ENCODE results near the gene EXOSC7. TPM values are rescaled to one million over a fixed set of nuclear protein-coding genes. Genes with fewer than 3 reads are reported as not detected.

The EXOSC7 gene
- polyA plus RNA-seq, 3 donors = 16.8 to 23.9 (median 18.8) TPM

GRCh38 chr3:44969154-44969827 is 6.8 kb upstream of the EXOSC7 start:
- Mint-ChIP-seq H3K27ac (peak overlapping the region; percentile 63 to 86 (median 82)), H3K36me3 (peaks cover 3 to 13% of the 10 kb centered on the region in 2 donors), H3K27me3 (ENCODE audit: low read depth in 3 of 3) (no peaks in the 10 kb centered on the region), H3K9me3 (no peaks in the 10 kb centered on the region), H3K4me3 (peak overlapping the region in 1 of 2 donors; percentile 30), H3K4me1 (peaks cover 69% of the 10 kb centered on the region)
- intact Hi-C loops (cut with micrococcal nuclease) = no loop called here
- TF ChIP-seq CTCF (IDR thresholded peaks at IDR 0.05) = no peak
- Histone ChIP-seq H2AFZ (ENCODE audit: insufficient read depth, low read depth, low read length, poor library complexity, severe bottlenecking) (no peak overlapping the region), H3K4me1 (ENCODE audit: control insufficient read depth in 1 of 2, insufficient read depth in 2 of 2, low read length in 2 of 2) (peaks cover 53 to 64% of the 10 kb centered on the region in 2 donors), H3K27ac (ENCODE audit: low read depth in 1 of 2, low read length in 2 of 2) (peak overlapping the region; percentile 24 to 69), H4K20me1 (ENCODE audit: insufficient read depth, low read length) (peaks cover 81% of the 10 kb centered on the region), H3K4me2 (replicated peaks; ENCODE audit: extremely low read depth, low read length, poor library complexity, severe bottlenecking) (peak overlapping the region; percentile 19), H3K79me2 (ENCODE audit: insufficient read depth, low read length) (peaks cover 95% of the 10 kb centered on the region), H3K36me3 (replicated peaks in 1 of 2; ENCODE audit: control insufficient read depth in 1 of 2, insufficient read depth in 2 of 2, low read length in 2 of 2) (no peaks in the 10 kb centered on the region), H3K9ac (ENCODE audit: insufficient read depth, low read length, poor library complexity, severe bottlenecking) (no peak overlapping the region), H3K4me3 (replicated peaks in 1 of 3; ENCODE audit: low read depth in 2 of 3, low read length in 3 of 3) (no peak overlapping the region), H3K27me3 (ENCODE audit: control insufficient read depth in 2 of 2, insufficient read depth in 2 of 2, low read length in 2 of 2) (no peaks in the 10 kb centered on the region), H3K9me3 (replicated peaks in 1 of 2; ENCODE audit: control insufficient read depth in 1 of 2, insufficient read depth in 1 of 2, low read length in 2 of 2) (no peaks in the 10 kb centered on the region)
- 83% methylated on average over 3 of the region's 5 CpGs for WGBS (ENCODE audit: insufficient coverage)
- DNase-seq = peak in 2 of 3 donors; percentile 51 to 54

DNA sequence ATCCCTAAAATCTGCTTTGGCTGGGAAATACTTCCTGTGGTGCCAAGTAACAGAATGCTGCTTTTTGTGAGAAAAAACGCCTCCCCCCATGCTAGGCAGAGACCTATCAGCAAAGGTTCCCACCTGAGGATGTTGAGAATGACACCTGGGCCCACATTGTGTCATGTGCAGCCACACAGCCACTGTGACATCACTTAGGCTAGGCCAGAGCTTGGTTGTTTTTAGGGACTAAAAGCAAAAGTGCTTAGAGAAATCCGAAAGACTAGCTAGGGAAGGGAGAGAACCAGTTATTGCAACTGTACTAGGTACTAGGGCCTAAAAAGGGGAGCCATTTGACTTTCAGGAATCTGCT is 6.2 kb upstream of the EXOSC7 start:
- Histone ChIP-seq H3K27me3 (ENCODE audit: control insufficient read depth in 2 of 2, insufficient read depth in 2 of 2, low read length in 2 of 2) (no peaks in the 10 kb centered on the region), H2AFZ (ENCODE audit: insufficient read depth, low read depth, low read length, poor library complexity, severe bottlenecking) (no peak overlapping the region), H3K9ac (ENCODE audit: insufficient read depth, low read length, poor library complexity, severe bottlenecking) (no peak overlapping the region), H3K4me3 (replicated peaks in 1 of 3; ENCODE audit: low read depth in 2 of 3, low read length in 3 of 3) (no peak overlapping the region), H4K20me1 (ENCODE audit: insufficient read depth, low read length) (peaks cover 80% of the 10 kb centered on the region), H3K4me2 (replicated peaks; ENCODE audit: extremely low read depth, low read length, poor library complexity, severe bottlenecking) (no peak overlapping the region), H3K4me1 (ENCODE audit: control insufficient read depth in 1 of 2, insufficient read depth in 2 of 2, low read length in 2 of 2) (peaks cover 59 to 66% of the 10 kb centered on the region in 2 donors), H3K27ac (ENCODE audit: low read depth in 1 of 2, low read length in 2 of 2) (peak overlapping the region; percentile 24 to 69), H3K79me2 (ENCODE audit: insufficient read depth, low read length) (peaks cover 95% of the 10 kb centered on the region), H3K9me3 (replicated peaks in 1 of 2; ENCODE audit: control insufficient read depth in 1 of 2, insufficient read depth in 1 of 2, low read length in 2 of 2) (no peaks in the 10 kb centered on the region), H3K36me3 (replicated peaks in 1 of 2; ENCODE audit: control insufficient read depth in 1 of 2, insufficient read depth in 2 of 2, low read length in 2 of 2) (no peaks in the 10 kb centered on the region)
- no peaks in the 10 kb centered on the region for H3K9me3 Mint-ChIP-seq
- peak overlapping the region in 6 of 7 donors; percentile 16 to 79 (median 62) for H3K27ac Mint-ChIP-seq
- no peaks in the 10 kb centered on the region for H3K27me3 Mint-ChIP-seq (ENCODE audit: low read depth in 3 of 3)
- peaks cover 3 to 15% of the 10 kb centered on the region in 2 donors for H3K36me3 Mint-ChIP-seq
- TF ChIP-seq CTCF (IDR thresholded peaks at IDR 0.05) = no peak
- DNase-seq = no peak
- H3K4me1 Mint-ChIP-seq = peaks cover 69% of the 10 kb centered on the region
- WGBS (ENCODE audit: insufficient coverage) = 89% methylated on average over 1 of the region's 2 CpGs
- intact Hi-C loops (cut with micrococcal nuclease) = no loop called here
- no peak overlapping the region for H3K4me3 Mint-ChIP-seq

All from CD14-positive monocyte (primary cell).